K562 (cell line): ENCODE data around the gene TUBGCP6. TPM values are rescaled to one million over a fixed set of nuclear protein-coding genes. Genes with fewer than 3 reads are reported as not detected.

Experiments used
- ATAC-seq: fragments of 200-7000 bp; cut with Tn5 transposase; 3 replicates; pipeline ENCODE4 v1.9.1; 2020; ENCODE audit warnings: moderate library complexity
- BruUV-seq: library from RNA; stranded (reverse); fragments of 400-500 nt; replicated peaks from 2 replicates; lab custom pipeline; 2021; lab: Mats Ljungman, UMichigan
- CTCF ChIA-PET: fragments of 300-600 bp; formaldehyde crosslinking; extraction: SDS; loops from one replicate; lab custom pipeline; 2021; ENCODE audit warnings: low intra/inter-chr PET ratio; lab: Yijun Ruan, JAX
- POLR2A ChIA-PET: fragments of 300-600, 350-650 bp; sonication (Branson Sonifier 250); formaldehyde crosslinking; extraction: SDS; loops from one replicate; lab custom pipeline; 2021; ENCODE audit warnings: antibody characterized with exemption, inconsistent platforms; lab: Yijun Ruan, JAX
- DNase-seq, 4 experiments: peaks; one replicate each; pipeline versions ENCODE4 v3.0.0 to v3.0.0-alpha.2; 2011 to 2018; ENCODE audit warnings: low spot score in 3 of 4, mixed read lengths in 3 of 4; ENCODE audit errors: extremely low read depth in 1 of 4
- FAIRE-seq: peaks from 2 replicates; lab custom pipeline; 2011; peaks lifted over from hg19 to GRCh38; lab: Jason Lieb, UNC
- H2AFZ ChIP-seq: 2 replicates; pipeline ENCODE4 v1.6.0; 2011; ENCODE audit warnings: low read depth, low read length, control low read depth, inconsistent platforms
- H3K27ac ChIP-seq: fragments of 200-600 bp; 3 replicates; pipeline ENCODE4 v1.8.0; 2011; ENCODE audit warnings: low read depth, mild to moderate bottlenecking, control low read depth, inconsistent platforms, low read length, moderate library complexity, mixed read lengths; ENCODE audit errors: extremely low read depth
- H3K27me3 ChIP-seq, 2 experiments: fragments of 300-600 bp in 1 of 2; 2 replicates in 1 of 2; 3 replicates in 1 of 2; pipeline versions ENCODE4 v1.6.0 to v1.8.0; 2011; ENCODE audit warnings: inconsistent platforms in 2 of 2, low read length in 2 of 2, mild to moderate bottlenecking in 1 of 2, mixed read lengths in 1 of 2, moderate library complexity in 1 of 2; ENCODE audit not compliant: control insufficient read depth in 2 of 2, insufficient read depth in 2 of 2
- H3K36me3 ChIP-seq: fragments of 300-600 bp; 3 replicates; pipeline ENCODE4 v1.8.0; 2011; ENCODE audit warnings: mild to moderate bottlenecking, low read length, inconsistent platforms; ENCODE audit not compliant: control insufficient read depth, insufficient read depth
- H3K4me1 ChIP-seq, 2 experiments: fragments of 200-600 bp in 1 of 2; replicated peaks in 1 of 2; 2 replicates in 1 of 2; 3 replicates in 1 of 2; pipeline versions ENCODE4 v1.5.1 to v1.8.0; 2011; ENCODE audit warnings: inconsistent platforms in 2 of 2, low read length in 2 of 2, mild to moderate bottlenecking in 1 of 2, mixed read lengths in 1 of 2, moderate library complexity in 1 of 2; ENCODE audit not compliant: control insufficient read depth in 2 of 2, insufficient read depth in 2 of 2
- H3K4me2 ChIP-seq: 2 replicates; pipeline ENCODE4 v1.6.1; 2011; ENCODE audit warnings: low read length, control low read depth, inconsistent platforms, mixed read lengths; ENCODE audit not compliant: insufficient read depth
- H3K4me3 ChIP-seq: fragments of 200-600 bp; sonication (generic), shearing (Covaris generic); 2 replicates; pipeline ENCODE4 v1.5.1; 2016; ENCODE audit warnings: control low read depth, inconsistent platforms
- H3K79me2 ChIP-seq: fragments of 200-600 bp; 3 replicates; pipeline ENCODE4 v1.8.0; 2011; ENCODE audit warnings: low read length, inconsistent platforms; ENCODE audit not compliant: control insufficient read depth, insufficient read depth
- H3K9ac ChIP-seq, 2 experiments: 2 replicates each; pipeline versions ENCODE4 v1.6.0 to v1.6.1; 2011; ENCODE audit warnings: low read depth in 2 of 2, low read length in 2 of 2, control low read depth in 1 of 2, inconsistent platforms in 1 of 2, mild to moderate bottlenecking in 1 of 2, mixed read lengths in 1 of 2; ENCODE audit not compliant: insufficient read depth in 1 of 2
- H3K9me1 ChIP-seq: one replicate; pipeline ENCODE4 v1.6.0; 2011; ENCODE audit warnings: inconsistent platforms, mild to moderate bottlenecking, low read length, moderate library complexity; ENCODE audit not compliant: control insufficient read depth, insufficient read depth
- H3K9me3 ChIP-seq: replicated peaks from 2 replicates; pipeline ENCODE4 v1.5.1; 2011; ENCODE audit warnings: low read depth, low read length, inconsistent platforms; ENCODE audit not compliant: control insufficient read depth, insufficient read depth
- H4K20me1 ChIP-seq: replicated peaks from 2 replicates; pipeline ENCODE4 v1.6.1; 2011; ENCODE audit warnings: low read length, inconsistent platforms, mixed read lengths; ENCODE audit not compliant: control insufficient read depth, insufficient read depth
- NCOR1 ChIP-seq: fragments of 450-650 bp; IDR thresholded peaks from 2 replicates; pipeline ENCODE4 v1.6.1; 2016; ENCODE audit warnings: mild to moderate bottlenecking, moderate library complexity
- WGBS: fragments of 100-300 bp; shearing (Covaris generic); methylation state at CpG from one replicate; pipeline ENCODE4 v1.1.6; 2016; ENCODE audit warnings: low coverage, mixed read lengths; ENCODE audit not compliant: insufficient coverage; ENCODE audit errors: missing lambda C conversion rate; 5-methylcytosine and 5-hydroxymethylcytosine counted together
- in situ Hi-C: fragments of 300-500 bp; cut with MboI; formaldehyde crosslinking; loops from 4 replicates; pipeline ENCODE4 v1.15.0; 2018; ENCODE audit warnings: inconsistent platforms, mixed read lengths
- intact Hi-C: fragments of 100-400 bp; cut with micrococcal nuclease; formaldehyde crosslinking; loops from 2 replicates; pipeline ENCODE4 v1.14.2; 2022
- polyA plus RNA-seq, 8 experiments: library from polyadenylated mRNA; depleted of rRNA in 4 of 8; stranded (reverse) in 5 of 8; unstranded in 3 of 8; fragments of >200 nt; fragmentation: Nextera tagmentation in 2 of 8; fragmentation: Illumina TruSeq in 1 of 8; extraction: Ambion mirVana in 2 of 8; extraction: Trizol in 1 of 8; gene quantifications; 2 replicates each; pipeline versions ENCODE4 v1.2.1 to v1.2.3, GENCODE V29; 2011 to 2014; ENCODE audit warnings: inconsistent platforms in 1 of 8, missing spikeins in 1 of 8
- total RNA-seq, 7 experiments: library from RNA; depleted of rRNA in 6 of 7; stranded (reverse); fragments of >200 nt in 6 of 7; fragmentation: Illumina TruSeq in 2 of 7; extraction: Trizol in 2 of 7; gene quantifications; 2 replicates each; pipeline versions ENCODE4 v1.2.1 to v1.2.3, GENCODE V29; 2011 to 2021; ENCODE audit warnings: low replicate concordance in 1 of 7

The TUBGCP6 gene
- total and polyA plus RNA-seq, 9 of the 15 experiments (the other 6 are each of a cell fraction or from before 2014, with no cell fraction given), result 0.76 to 33.0 (median 10.1) TPM

DNA sequence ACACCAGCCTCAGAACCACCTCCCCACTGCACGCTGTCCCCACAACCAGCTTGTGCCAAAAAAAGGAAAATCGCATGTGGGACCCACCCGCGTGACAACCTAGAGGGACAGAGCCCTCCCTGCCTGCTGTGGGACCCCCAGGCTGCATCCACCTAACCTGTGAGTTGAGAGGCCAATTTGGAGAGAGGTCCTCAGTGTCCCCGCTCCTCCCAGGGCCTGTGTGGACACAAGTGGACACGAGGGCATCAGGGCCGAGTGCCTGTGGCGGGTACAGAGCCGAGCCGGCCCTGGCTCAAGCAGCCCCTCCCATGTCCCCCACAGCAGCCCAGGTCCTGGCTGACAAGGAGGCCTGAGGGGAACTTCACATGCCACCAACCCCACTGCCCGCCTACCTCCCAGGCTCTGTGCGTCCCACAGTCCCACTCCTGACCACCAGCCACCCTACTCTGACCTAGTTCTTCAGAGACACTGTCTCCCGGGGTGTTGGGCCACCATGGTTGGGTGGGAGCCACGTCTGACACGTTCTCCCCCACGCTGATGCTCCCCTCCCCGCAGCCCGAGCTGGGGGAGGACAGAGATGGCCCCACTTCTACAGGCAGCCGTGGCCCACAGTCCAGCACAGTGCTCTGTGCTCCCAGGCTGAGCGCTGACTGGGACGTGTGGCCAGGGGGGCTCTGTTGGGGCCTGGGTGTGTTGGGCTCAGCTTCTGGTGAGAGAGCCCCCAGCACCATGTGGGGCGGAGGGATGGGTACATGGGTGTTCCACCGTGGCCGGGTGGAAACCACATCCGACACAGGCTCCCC, 24.8 kb downstream of the TUBGCP6 start:
- Histone ChIP-seq H3K9ac (peak overlapping the region in 1 of 2 experiments; percentile 35; a peak in 2 of 4 replicates), H4K20me1 (no peaks in the 10 kb centered on the region), H3K27ac (no peak overlapping the region), H3K4me3 (no peak overlapping the region), H3K9me3 (0 out of 2 replicates have a peak, but pooled peaks cover 1% of the 10 kb centered on the region), H3K9me1 (no peaks in the 10 kb centered on the region), H3K27me3 (no peaks in the 10 kb centered on the region), H2AFZ (no peak overlapping the region), H3K4me1 (peaks cover 0 to 30% of the 10 kb centered on the region in 2 experiments; a peak in 3 of 5 replicates), H3K4me2 (no peak overlapping the region), H3K79me2 (peaks cover 3% of the 10 kb centered on the region; the same call in 2 of the 3 replicates), H3K36me3 (peaks cover 88% of the 10 kb centered on the region; the same call in 2 of the 3 replicates)
- in situ Hi-C loops, result no loop called here
- ChIA-PET POLR2A (no interaction called here), CTCF (no interaction called here)
- FAIRE-seq, result no peak
- no TSS peak for BruUV-seq
- no peak for TF ChIP-seq NCOR1
- 96% methylated on average over 17 of the region's 25 CpGs for WGBS
- no peak for DNase-seq
- intact Hi-C loops, result no loop called here
- no peak for ATAC-seq

DNA sequence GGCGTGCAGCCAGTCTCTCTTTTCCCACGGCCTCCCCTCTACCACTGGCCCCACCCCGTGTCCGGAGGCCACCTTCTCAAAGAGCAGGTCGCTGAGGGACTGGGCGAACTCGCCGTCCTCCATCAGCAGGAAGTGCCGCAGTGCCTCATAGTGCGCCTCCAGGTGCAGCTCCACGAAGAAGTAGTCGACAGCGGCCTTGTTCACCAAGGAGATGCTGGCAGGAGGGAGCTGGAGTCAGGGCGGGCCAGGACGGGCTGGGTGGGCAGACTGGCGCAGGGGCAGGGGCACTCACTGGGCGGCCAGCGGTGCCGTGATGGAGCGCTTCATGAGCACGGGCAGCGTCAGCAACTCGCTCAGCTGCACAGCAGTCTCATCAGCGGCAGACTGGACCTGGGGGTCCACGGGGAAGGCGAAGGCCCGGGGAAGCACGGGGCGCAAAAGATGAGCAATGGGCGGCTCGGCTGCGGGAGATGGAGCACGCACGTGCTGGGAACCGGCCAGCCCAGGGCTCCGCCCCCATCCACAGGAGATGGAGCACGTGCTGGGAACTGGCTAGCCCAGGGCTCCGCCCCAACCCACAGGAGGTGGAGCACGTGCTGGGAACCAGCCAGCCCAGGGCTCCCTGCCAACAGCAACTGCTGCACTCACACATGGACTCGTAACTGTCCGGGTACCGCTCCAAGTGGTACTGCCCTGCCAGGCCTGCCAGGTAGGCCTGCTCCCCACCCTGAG, 25.7 kb downstream of the TUBGCP6 start:
- ATAC-seq (peak; percentile 93), FAIRE-seq (no peak), DNase-seq (peak; percentile 72 to 81 (median 79))
- Histone ChIP-seq H4K20me1 (no peaks in the 10 kb centered on the region), H3K9me3 (0 out of 2 replicates have a peak, but pooled peaks cover 1% of the 10 kb centered on the region), H3K4me3 (no peak overlapping the region), H3K4me1 (peaks cover 0 to 30% of the 10 kb centered on the region in 2 experiments; a peak in 3 of 5 replicates), H3K4me2 (no peak overlapping the region), H3K79me2 (peaks cover 9% of the 10 kb centered on the region; the same call in 2 of the 3 replicates), H3K27me3 (no peaks in the 10 kb centered on the region), H3K36me3 (peaks cover 89% of the 10 kb centered on the region; the same call in 2 of the 3 replicates), H3K27ac (no peak overlapping the region), H3K9me1 (no peaks in the 10 kb centered on the region), H2AFZ (no peak overlapping the region), H3K9ac (no peak overlapping the region)
- BruUV-seq, result no TSS peak
- ChIA-PET CTCF (no interaction called here), POLR2A (no interaction called here)
- in situ Hi-C loops, result no loop called here
- intact Hi-C loops, result no loop called here
- WGBS, result 83% methylated on average over 9 of the region's 42 CpGs
